IPS-18c (cell line): ENCODE data around the gene SLC25A13.

ENCODE experiments used
- H3K4me3 ChIP-seq: 2 replicates; pipeline ENCODE4 v1.7.0; 2013; ENCODE audit warnings: low read depth, mild to moderate bottlenecking, low read length, moderate library complexity; ENCODE audit not compliant: insufficient read depth
- H3K9me3 ChIP-seq: one replicate; pipeline ENCODE4 v1.6.1; 2013; ENCODE audit warnings: mild to moderate bottlenecking, low read length, moderate library complexity; ENCODE audit not compliant: control insufficient read depth, insufficient read depth

SLC25A13 gene

DNA sequence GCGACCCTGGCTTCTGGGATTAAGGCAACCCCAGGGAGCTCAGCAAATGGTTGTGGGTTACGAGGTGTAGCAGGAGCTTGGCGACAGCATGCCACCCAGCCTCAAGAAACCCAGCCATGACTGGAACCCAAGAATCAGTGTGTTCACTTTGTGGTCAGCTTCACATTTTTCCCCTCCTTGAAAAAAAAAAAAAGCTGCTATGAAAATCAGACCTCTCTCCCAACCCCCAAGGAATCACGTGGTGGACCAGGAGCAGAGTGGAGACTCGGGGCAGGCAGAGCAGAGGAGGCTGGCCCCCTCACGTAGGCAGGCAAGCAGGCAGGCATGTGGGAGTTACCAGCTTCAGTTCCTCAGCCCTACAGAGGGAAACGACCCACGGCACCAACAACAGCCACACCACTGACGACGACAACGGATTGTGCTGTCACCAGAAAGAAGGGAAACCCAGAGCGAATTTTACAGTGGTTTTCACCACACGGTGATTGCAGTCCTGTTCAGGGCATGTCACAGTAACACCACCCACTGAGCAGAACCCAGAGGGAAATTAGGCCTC is 203.4 kb downstream of the SLC25A13 start:
- Histone ChIP-seq H3K9me3 (no peaks in the 10 kb centered on the region), H3K4me3 (no peak overlapping the region)

DNA sequence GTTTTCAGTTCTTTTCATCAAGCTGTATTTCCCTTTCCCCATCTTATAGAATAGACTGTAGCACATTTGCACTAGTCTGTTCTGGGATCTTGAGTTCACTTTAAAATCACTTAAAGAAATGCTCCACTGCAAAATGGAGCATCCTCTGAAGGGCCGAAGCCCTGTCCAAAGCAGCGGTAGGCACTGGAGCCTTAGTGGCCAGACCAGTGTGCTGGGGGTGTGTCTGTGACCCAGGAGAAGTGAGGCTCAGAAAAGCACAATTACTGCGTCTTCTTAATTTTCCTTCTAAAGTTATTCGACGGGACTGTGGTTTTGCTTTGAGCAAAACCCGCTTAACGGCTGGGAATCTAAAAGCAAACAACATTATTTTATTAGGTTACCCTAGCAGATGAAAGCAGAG is 205.7 kb downstream of the SLC25A13 start:
- H3K9me3 ChIP-seq: no peaks in the 10 kb centered on the region
- no peak overlapping the region for H3K4me3 ChIP-seq

- H3K9me3 ChIP-seq: no peaks in the 10 kb centered on the region
- H3K4me3 ChIP-seq: no peak overlapping the region
Observed at GRCh38 chr7:96114190-96114589, 207.7 kb downstream of the SLC25A13 start.

- Histone ChIP-seq H3K9me3 (no peaks in the 10 kb centered on the region), H3K4me3 (no peak overlapping the region)
Observed at GRCh38 chr7:96111405-96111804, 210.5 kb downstream of the SLC25A13 start.

GRCh38 chr7:96104984-96105383 is 216.9 kb downstream of the SLC25A13 start:
- Histone ChIP-seq H3K4me3 (no peak overlapping the region), H3K9me3 (no peaks in the 10 kb centered on the region)

GRCh38 chr7:96102096-96102811 is 219.6 kb downstream of the SLC25A13 start:
- Histone ChIP-seq H3K9me3 (no peaks in the 10 kb centered on the region), H3K4me3 (no peak overlapping the region)

DNA sequence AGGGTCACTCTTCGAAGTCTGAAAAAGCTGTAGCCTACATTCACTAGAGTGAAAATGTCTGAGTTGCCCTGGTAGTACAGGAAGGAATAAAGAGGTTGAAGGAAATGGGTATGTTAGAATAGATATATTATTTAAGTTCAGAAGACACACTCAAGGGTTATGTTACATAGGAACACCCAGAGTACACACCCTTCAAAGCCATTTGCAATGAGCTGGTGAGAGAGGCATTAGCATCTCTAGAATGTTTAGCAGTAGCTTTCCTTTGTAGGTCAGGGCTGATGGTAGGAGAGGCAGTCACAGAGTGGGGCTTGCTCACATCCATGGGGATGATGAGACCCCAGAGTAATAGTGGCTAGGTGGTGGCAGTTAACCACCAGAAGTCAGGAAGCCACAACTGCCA is 221.2 kb downstream of the SLC25A13 start:
- H3K9me3 ChIP-seq: no peaks in the 10 kb centered on the region
- H3K4me3 ChIP-seq: no peak overlapping the region

- no peak overlapping the region for H3K4me3 ChIP-seq
- no peaks in the 10 kb centered on the region for H3K9me3 ChIP-seq
Observed at GRCh38 chr7:96097835-96098234, 224.1 kb downstream of the SLC25A13 start.

DNA sequence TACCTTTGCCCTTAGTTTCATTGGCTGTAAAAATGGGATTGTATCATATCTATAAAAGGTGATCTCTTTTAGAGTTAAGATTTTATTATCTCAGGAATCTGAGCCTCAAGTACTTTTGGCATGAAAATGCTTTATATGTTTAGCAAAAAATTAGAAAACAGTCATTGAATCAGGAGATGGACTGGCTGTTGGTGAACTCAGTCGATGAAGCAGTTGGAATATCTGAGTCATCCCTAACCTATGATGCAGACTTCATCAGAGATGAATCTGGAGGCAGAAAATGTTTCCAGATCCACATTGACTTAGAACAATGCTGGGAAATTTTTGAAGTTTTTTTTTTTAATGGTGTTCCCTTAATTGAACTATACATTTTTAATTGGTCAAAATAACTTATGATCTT is 228.5 kb downstream of the SLC25A13 start:
- H3K9me3 ChIP-seq: no peaks in the 10 kb centered on the region

GRCh38 chr7:96090756-96091155 is 231.1 kb downstream of the SLC25A13 start:
- H3K4me3 ChIP-seq: no peak overlapping the region
- no peaks in the 10 kb centered on the region for H3K9me3 ChIP-seq

More for the DNA sequence above, 228.5 kb downstream of the SLC25A13 start:
- H3K4me3 ChIP-seq: no peak overlapping the region

- H3K9me3 ChIP-seq: no peaks in the 10 kb centered on the region
- H3K4me3 ChIP-seq: no peak overlapping the region
Observed at GRCh38 chr7:96089511-96089910, 232.4 kb downstream of the SLC25A13 start.

DNA sequence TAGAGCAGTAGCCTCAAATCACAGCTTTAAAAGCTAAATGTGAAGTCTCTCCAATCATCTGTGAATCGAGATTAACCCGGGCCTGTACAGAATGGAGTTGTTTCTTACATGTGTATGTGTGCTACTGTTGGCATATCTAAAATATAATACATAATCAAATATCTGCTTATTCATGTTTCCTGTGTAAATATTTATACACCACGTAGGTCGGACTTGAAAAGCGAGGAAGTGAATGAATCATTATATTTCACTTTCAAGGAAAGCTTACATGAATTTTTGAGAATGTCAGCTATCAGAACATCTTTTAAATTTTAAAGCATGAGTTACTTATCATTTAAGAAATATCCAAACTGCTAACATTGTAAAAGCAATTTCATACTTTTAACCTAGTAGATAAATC is 233.3 kb downstream of the SLC25A13 start:
- Histone ChIP-seq H3K9me3 (no peaks in the 10 kb centered on the region), H3K4me3 (no peak overlapping the region)

- no peaks in the 10 kb centered on the region for H3K9me3 ChIP-seq
- no peak overlapping the region for H3K4me3 ChIP-seq
Observed at GRCh38 chr7:96085953-96086352, 235.9 kb downstream of the SLC25A13 start.

- Histone ChIP-seq H3K4me3 (no peak overlapping the region), H3K9me3 (no peaks in the 10 kb centered on the region)
Observed at GRCh38 chr7:96084881-96085553, 236.9 kb downstream of the SLC25A13 start.

DNA sequence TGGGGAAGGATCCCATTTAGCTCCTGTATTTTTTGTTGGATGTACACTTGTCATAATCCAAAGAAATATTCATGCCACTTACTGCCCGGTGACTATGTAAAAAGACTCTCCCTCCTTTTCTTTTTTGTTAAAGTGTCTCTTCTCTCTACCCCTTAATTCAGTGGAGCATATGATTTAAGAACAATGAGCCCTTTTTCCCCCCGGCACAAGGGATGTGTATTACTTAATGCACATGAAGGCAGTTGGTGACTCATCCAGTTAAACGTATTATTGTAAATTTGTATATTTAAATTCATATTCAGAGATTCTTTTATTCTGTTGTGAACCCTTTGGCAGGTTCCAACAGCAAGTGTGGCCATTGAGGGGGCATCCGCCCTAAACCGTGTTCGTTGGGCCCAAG is 241.9 kb downstream of the SLC25A13 start:
- H3K9me3 ChIP-seq: no peaks in the 10 kb centered on the region
- no peak overlapping the region for H3K4me3 ChIP-seq

DNA sequence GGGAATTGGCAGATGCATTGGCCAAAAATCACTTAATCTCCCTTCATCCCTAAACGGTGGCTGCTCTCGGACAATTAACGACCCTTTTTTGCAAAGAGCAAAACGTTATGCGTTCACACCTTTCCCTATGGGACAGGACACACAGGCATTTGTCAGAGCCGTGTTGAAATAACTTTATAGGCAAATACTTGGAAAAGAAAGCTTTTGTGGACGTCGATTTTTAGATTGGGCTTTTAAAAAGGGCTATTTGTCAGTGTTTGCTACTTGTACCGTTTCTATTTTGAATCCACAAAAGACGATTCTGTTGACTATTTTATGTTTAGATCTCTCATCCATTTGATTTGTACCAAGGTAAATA is 245.6 kb downstream of the SLC25A13 start:
- H3K9me3 ChIP-seq: no peaks in the 10 kb centered on the region

DNA sequence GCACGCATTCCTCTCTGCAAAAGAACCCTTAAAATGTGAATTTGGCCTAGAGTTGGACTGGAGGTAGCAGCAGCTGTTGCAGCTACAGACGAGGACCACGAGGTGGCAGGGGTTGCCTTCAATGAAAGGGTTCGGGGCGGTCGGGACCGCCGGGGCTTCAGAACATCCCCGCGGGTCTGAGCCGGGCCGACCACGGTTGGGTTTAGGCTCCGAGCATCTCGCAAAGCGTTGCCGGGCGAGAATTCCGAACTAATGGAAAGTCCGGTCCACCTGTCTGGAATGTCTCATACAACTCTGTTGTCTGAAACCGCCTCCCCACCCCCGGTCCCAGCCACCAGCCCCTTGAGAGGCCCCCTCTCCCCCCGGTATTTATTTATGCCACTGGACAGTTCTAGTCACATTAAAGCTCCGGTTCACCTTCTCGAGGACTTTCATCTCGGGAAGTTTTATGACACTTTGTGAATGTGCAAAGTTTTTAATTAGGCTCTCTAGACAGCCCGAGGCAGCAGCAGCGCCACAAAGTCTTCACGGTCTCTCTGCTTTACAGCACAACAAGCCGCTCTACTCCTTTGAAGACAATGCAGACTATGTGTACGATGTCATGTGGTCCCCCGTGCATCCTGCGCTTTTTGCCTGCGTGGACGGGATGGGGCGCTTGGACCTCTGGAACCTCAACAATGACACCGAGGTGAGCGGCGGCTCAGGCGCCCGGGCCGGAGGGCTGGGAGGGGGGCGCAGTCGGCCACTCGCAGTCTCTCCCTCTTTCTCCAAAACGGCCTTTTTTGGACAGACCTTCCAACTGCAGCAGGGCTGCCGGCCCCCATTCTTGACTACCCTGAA is 246.2 kb downstream of the SLC25A13 start:
- Histone ChIP-seq H3K4me3 (peak overlapping the region; percentile 61), H3K9me3 (no peaks in the 10 kb centered on the region)

More for the DNA sequence above, 245.6 kb downstream of the SLC25A13 start:
- H3K4me3 ChIP-seq: peak overlapping the region; percentile 61; the same call in 1 of the 2 replicates

DNA sequence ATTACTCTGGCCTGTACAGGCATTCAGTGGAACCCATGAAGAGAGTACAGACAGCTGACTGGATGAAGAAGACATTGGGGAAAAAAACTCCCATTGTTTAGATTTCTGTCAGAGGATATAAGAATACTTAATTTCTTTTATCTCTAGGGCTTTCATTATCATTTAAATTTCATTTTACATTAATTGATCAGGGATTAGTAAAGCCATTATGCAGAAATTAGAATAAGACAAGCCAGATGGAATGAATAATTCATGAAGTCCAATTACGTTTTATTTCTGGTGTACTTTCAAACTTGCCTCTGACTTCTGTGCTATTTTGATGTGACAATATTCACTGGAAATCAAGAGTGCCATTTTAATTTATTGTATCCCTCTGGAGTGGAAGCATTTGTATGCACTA is 247.0 kb downstream of the SLC25A13 start:
- no peaks in the 10 kb centered on the region for H3K9me3 ChIP-seq
- H3K4me3 ChIP-seq: no peak overlapping the region
